ENCODE measurements around the gene UQCRQ.

Gene UQCRQ

GRCh38 chr5:132838516-132839282 is 27.7 kb upstream of the UQCRQ start:
- H2AFZ ChIP-seq (ENCODE audit: low read depth, low read length), result no peak overlapping the region
- H3K9ac ChIP-seq (ENCODE audit: low read depth, low read length), result no peak overlapping the region
- no peaks in the 10 kb centered on the region for H3K9me3 ChIP-seq (ENCODE audit: insufficient read depth, low read length, severe bottlenecking)
- ATAC-seq (ENCODE audit: insufficient read depth, low read depth) (no peak), DNase-seq (no peak)
- no peak overlapping the region for H3K4me2 ChIP-seq (ENCODE audit: insufficient read depth, low read length)
- no peaks in the 10 kb centered on the region for H3K36me3 ChIP-seq (ENCODE audit: insufficient read depth, low read length)
- H3K79me2 ChIP-seq (ENCODE audit: insufficient read depth, low read length), result no peaks in the 10 kb centered on the region
- no peak overlapping the region for H3K27ac ChIP-seq (ENCODE audit: low read length)
- no peaks in the 10 kb centered on the region for H3K4me1 ChIP-seq (ENCODE audit: insufficient read depth, low read length)
- no peak overlapping the region for H3K4me3 ChIP-seq (ENCODE audit: low read depth in 1 of 2, low read length in 2 of 2)
- TF ChIP-seq CTCF (IDR thresholded peaks at IDR 0.05; ENCODE audit: borderline replicate concordance, extremely low read depth, low read length, poor library complexity, severe bottlenecking) (no peak), EZH2 (IDR thresholded peaks at IDR 0.05; ENCODE audit: borderline replicate concordance, low read depth, low read length, severe bottlenecking) (no peak)
- H4K20me1 ChIP-seq (ENCODE audit: insufficient read depth, low read length), result no peaks in the 10 kb centered on the region
- H3K27me3 ChIP-seq (ENCODE audit: insufficient read depth, low read length, poor library complexity), result no peaks in the 10 kb centered on the region

- no peaks in the 10 kb centered on the region for H4K20me1 ChIP-seq (ENCODE audit: insufficient read depth, low read length)
- H3K79me2 ChIP-seq (ENCODE audit: insufficient read depth, low read length), result no peaks in the 10 kb centered on the region
- H3K9me3 ChIP-seq (ENCODE audit: insufficient read depth, low read length, severe bottlenecking), result no peaks in the 10 kb centered on the region
- H3K9ac ChIP-seq (ENCODE audit: low read depth, low read length), result no peak overlapping the region
- H3K4me3 ChIP-seq (ENCODE audit: low read depth in 1 of 2, low read length in 2 of 2), result no peak overlapping the region
- ATAC-seq (ENCODE audit: insufficient read depth, low read depth) (no peak), DNase-seq (no peak)
- no peak for TF ChIP-seq CTCF (IDR thresholded peaks at IDR 0.05; ENCODE audit: borderline replicate concordance, extremely low read depth, low read length, poor library complexity, severe bottlenecking)
- no peak for TF ChIP-seq EZH2 (IDR thresholded peaks at IDR 0.05; ENCODE audit: borderline replicate concordance, low read depth, low read length, severe bottlenecking)
- no peaks in the 10 kb centered on the region for H3K36me3 ChIP-seq (ENCODE audit: insufficient read depth, low read length)
- no peak overlapping the region for H3K4me2 ChIP-seq (ENCODE audit: insufficient read depth, low read length)
- H2AFZ ChIP-seq (ENCODE audit: low read depth, low read length), result no peak overlapping the region
- H3K27ac ChIP-seq (ENCODE audit: low read length), result no peak overlapping the region
- no peaks in the 10 kb centered on the region for H3K4me1 ChIP-seq (ENCODE audit: insufficient read depth, low read length)
- H3K27me3 ChIP-seq (ENCODE audit: insufficient read depth, low read length, poor library complexity), result no peaks in the 10 kb centered on the region
Measured at GRCh38 chr5:132839426-132840301, 26.8 kb upstream of the UQCRQ start.

- H3K4me3 ChIP-seq (ENCODE audit: low read depth in 1 of 2, low read length in 2 of 2), result no peak overlapping the region
- ATAC-seq (ENCODE audit: insufficient read depth, low read depth) (no peak), DNase-seq (no peak)
- H3K4me1 ChIP-seq (ENCODE audit: insufficient read depth, low read length), result no peaks in the 10 kb centered on the region
- no peaks in the 10 kb centered on the region for H3K36me3 ChIP-seq (ENCODE audit: insufficient read depth, low read length)
- no peaks in the 10 kb centered on the region for H3K27me3 ChIP-seq (ENCODE audit: insufficient read depth, low read length, poor library complexity)
- H3K27ac ChIP-seq (ENCODE audit: low read length), result no peak overlapping the region
- H3K4me2 ChIP-seq (ENCODE audit: insufficient read depth, low read length), result no peak overlapping the region
- H3K9me3 ChIP-seq (ENCODE audit: insufficient read depth, low read length, severe bottlenecking), result no peaks in the 10 kb centered on the region
- H4K20me1 ChIP-seq (ENCODE audit: insufficient read depth, low read length), result no peaks in the 10 kb centered on the region
- no peak overlapping the region for H3K9ac ChIP-seq (ENCODE audit: low read depth, low read length)
- no peak for TF ChIP-seq CTCF (IDR thresholded peaks at IDR 0.05; ENCODE audit: borderline replicate concordance, extremely low read depth, low read length, poor library complexity, severe bottlenecking)
- TF ChIP-seq EZH2 (IDR thresholded peaks at IDR 0.05; ENCODE audit: borderline replicate concordance, low read depth, low read length, severe bottlenecking), result no peak
- H3K79me2 ChIP-seq (ENCODE audit: insufficient read depth, low read length), result no peaks in the 10 kb centered on the region
- H2AFZ ChIP-seq (ENCODE audit: low read depth, low read length), result no peak overlapping the region
Measured at GRCh38 chr5:132840313-132840712, 26.1 kb upstream of the UQCRQ start.
